Fibroblast of villous mesenchyme (primary cell): ENCODE data around the gene SSPN. TPM values are rescaled to one million over a fixed set of nuclear protein-coding genes. Genes with fewer than 3 reads are reported as not detected.

Experiments
- DNase-seq: peaks from one replicate; pipeline ENCODE4 v3.0.0-alpha.2; 2010; ENCODE audit warnings: low read depth
- H3K4me3 ChIP-seq: 2 replicates; pipeline ENCODE4 v1.5.1; 2011; ENCODE audit warnings: low read depth, mild to moderate bottlenecking, low read length
- total RNA-seq: library from RNA; depleted of rRNA; stranded (reverse); fragments of >200 nt; gene quantifications from 2 replicates; pipeline ENCODE4 v1.2.3, GENCODE V29; 2012
- TF ChIP-seq, protein P1 (sequence below): IDR thresholded peaks from 2 replicates; pipeline ENCODE4 v1.5.1; 2012; ENCODE audit warnings: low read depth, mild to moderate bottlenecking, low read length; ENCODE audit not compliant: insufficient read depth

Gene SSPN
- total RNA-seq, 1 donor = 22.0 TPM

GRCh38 chr12:26172013-26172412, 23.4 kb upstream of the SSPN start:
- H3K4me3 ChIP-seq = no peak overlapping the region
- DNase-seq = no peak
- TF ChIP-seq, protein P1, sequence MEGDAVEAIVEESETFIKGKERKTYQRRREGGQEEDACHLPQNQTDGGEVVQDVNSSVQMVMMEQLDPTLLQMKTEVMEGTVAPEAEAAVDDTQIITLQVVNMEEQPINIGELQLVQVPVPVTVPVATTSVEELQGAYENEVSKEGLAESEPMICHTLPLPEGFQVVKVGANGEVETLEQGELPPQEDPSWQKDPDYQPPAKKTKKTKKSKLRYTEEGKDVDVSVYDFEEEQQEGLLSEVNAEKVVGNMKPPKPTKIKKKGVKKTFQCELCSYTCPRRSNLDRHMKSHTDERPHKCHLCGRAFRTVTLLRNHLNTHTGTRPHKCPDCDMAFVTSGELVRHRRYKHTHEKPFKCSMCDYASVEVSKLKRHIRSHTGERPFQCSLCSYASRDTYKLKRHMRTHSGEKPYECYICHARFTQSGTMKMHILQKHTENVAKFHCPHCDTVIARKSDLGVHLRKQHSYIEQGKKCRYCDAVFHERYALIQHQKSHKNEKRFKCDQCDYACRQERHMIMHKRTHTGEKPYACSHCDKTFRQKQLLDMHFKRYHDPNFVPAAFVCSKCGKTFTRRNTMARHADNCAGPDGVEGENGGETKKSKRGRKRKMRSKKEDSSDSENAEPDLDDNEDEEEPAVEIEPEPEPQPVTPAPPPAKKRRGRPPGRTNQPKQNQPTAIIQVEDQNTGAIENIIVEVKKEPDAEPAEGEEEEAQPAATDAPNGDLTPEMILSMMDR = no peak

DNA sequence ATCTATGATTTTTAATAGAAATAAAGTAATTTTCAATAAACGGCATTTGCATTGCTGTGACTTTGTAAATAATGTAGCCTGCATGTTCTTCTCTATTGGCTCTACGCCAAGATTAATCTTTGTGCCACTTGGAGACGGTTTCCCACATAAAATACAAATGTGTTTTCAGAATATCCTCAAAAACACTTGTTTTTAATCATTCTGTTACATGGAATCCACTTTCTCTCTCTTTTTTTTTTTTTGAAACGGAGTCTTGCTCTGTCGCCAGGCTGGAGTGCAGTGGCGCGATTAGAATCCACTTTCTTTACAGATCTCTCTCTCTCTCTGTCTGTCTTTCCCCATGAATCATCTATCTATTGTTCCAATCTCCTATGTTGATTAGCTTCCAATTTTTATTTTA, 22.8 kb upstream of the SSPN start:
- TF ChIP-seq, protein P1 = no peak
- no peak for DNase-seq
- no peak overlapping the region for H3K4me3 ChIP-seq

DNA sequence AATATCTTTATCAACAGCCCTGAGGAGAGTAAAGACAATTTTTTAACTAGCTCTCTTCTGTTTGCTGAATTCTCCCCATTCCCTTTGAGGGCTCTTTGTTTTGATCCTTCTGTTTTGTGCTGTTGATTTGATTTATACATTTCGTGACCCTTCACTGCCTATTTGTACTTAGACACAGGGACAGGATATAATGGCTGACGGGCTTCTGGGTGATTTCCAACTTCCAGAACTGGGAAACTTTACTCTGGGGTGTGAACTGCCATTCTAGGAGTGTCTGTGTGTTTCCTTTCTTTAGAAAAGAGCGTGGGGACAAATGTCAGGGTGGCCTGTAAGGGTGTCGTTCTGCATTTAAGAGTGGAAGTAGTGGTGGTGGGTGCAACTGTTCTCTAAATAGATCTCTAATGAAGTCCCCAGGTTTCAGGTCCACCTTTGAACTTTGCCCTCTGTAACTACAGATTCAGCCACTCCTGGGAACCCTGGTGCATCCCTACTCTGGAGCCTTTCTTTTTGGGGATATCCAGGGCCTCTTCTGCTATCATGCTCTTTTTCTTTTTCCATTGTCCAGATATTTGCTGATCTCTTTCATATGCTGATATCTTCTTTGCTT, 22.3 kb upstream of the SSPN start:
- H3K4me3 ChIP-seq = no peak overlapping the region
- TF ChIP-seq, protein P1 = no peak

DNA sequence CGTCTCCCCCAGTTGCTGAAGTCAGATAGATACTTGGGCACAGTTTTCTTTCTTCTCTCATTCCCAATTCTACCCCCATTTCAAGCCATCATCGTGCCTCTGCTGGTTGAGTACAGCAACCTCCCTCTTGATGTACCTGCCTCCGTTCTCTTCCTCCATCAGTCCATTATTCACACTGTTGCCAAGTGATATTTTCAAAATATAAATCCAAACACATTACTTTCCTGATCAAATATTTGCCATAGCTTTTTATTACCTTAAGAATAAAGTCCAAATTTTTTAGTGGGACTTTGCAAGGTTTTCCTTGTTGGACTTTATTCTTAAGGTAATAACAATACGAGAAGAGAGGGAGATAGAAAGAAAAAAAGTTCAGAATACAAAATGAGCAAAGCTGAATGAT, 18.6 kb upstream of the SSPN start:
- DNase-seq = no peak
- no peak overlapping the region for H3K4me3 ChIP-seq
- TF ChIP-seq, protein P1 = no peak

More for the DNA sequence above, 22.3 kb upstream of the SSPN start:
- no peak for DNase-seq

GRCh38 chr12:26177283-26177682, 18.1 kb upstream of the SSPN start:
- DNase-seq = no peak
- no peak overlapping the region for H3K4me3 ChIP-seq
- TF ChIP-seq, protein P1 = no peak

- TF ChIP-seq, protein P1 = no peak
- DNase-seq = no peak
Measured at GRCh38 chr12:26179826-26180225, 15.5 kb upstream of the SSPN start.

DNA sequence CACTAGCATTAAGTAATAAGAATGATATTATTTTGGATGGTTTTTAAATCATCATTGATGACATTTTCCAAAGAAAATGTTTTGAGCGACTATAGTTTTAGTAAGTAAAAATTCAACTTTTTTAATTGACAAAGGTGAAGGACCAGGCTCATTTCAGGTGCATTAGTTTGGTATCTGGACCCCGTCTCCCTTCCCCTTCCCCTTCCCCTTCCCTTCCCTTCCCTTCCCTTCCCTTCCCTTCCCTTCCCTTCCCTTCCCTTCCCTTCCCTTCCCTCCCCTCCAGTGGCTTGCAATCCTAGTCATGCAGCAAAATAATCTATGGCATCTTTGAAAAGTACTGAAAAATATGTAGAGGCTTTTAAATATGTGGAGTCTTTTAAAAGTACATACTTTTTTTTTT, 13.0 kb upstream of the SSPN start:
- TF ChIP-seq, protein P1 = no peak
- no peak for DNase-seq
- H3K4me3 ChIP-seq = no peak overlapping the region

More at GRCh38 chr12:26179826-26180225, 15.5 kb upstream of the SSPN start:
- no peak overlapping the region for H3K4me3 ChIP-seq
